H1 (cell line): Measurements from ENCODE around the gene SLC23A1. TPM values are rescaled to one million over a fixed set of nuclear protein-coding genes. Genes with fewer than 3 reads are reported as not detected.

Source experiments
- CTCF ChIA-PET: fragments of 300-600 bp; sonication (Branson Sonifier 250); formaldehyde crosslinking; loops from one replicate; lab custom pipeline; 2021; ENCODE audit not compliant: partially characterized antibody; lab: Charles Lee
- POLR2A ChIA-PET: fragments of 300-600 bp; sonication (Branson Sonifier 250); formaldehyde crosslinking; loops from one replicate; lab custom pipeline; 2021; ENCODE audit warnings: inconsistent platforms; ENCODE audit not compliant: partially characterized antibody; lab: Charles Lee
- DNase-seq, 2 experiments: peaks; one replicate each; pipeline versions ENCODE4 v3.0.0 to v3.0.0-alpha.2; 2010 to 2022; ENCODE audit warnings: low spot score in 2 of 2, low read depth in 1 of 2, mixed read lengths in 1 of 2
- FAIRE-seq: peaks from 2 replicates; lab custom pipeline; 2011; peaks lifted over from hg19 to GRCh38; lab: Jason Lieb, UNC
- H2AFZ ChIP-seq: 2 replicates; pipeline ENCODE4 v1.8.1; 2012; ENCODE audit warnings: low read length, inconsistent platforms
- H2AK5ac ChIP-seq: 2 replicates; pipeline ENCODE4 v1.6.1; 2013; ENCODE audit warnings: low read depth, low read length
- H2BK120ac ChIP-seq: replicated peaks from 2 replicates; pipeline ENCODE3; 2013; ENCODE audit warnings: low read depth, low read length, inconsistent platforms
- H2BK12ac ChIP-seq: 2 replicates; pipeline ENCODE4 v1.6.1; 2013; ENCODE audit warnings: low read depth, low read length
- H2BK15ac ChIP-seq: 2 replicates; pipeline ENCODE4 v1.6.1; 2013; ENCODE audit warnings: low read length
- H2BK20ac ChIP-seq: 2 replicates; pipeline ENCODE4 v1.6.1; 2013; ENCODE audit warnings: low read length
- H2BK5ac ChIP-seq: 2 replicates; pipeline ENCODE4 v1.6.1; 2013; ENCODE audit warnings: low read depth, low read length
- H3K14ac ChIP-seq: 2 replicates; pipeline ENCODE4 v1.6.1; 2013; ENCODE audit warnings: inconsistent platforms; ENCODE audit not compliant: insufficient read length
- H3K18ac ChIP-seq: 2 replicates; pipeline ENCODE4 v1.6.1; 2013; ENCODE audit warnings: low read length; ENCODE audit errors: extremely low read depth
- H3K23ac ChIP-seq: 2 replicates; pipeline ENCODE4 v1.6.1; 2013; ENCODE audit warnings: inconsistent platforms; ENCODE audit not compliant: insufficient read length
- H3K23me2 ChIP-seq: 2 replicates; pipeline ENCODE4 v1.6.1; 2013; ENCODE audit warnings: low read depth, low read length
- H3K27ac ChIP-seq: 2 replicates; pipeline ENCODE4 v1.6.1; 2011; ENCODE audit warnings: low read depth, low read length, inconsistent platforms
- H3K27me3 ChIP-seq, 4 experiments: replicated peaks in 1 of 4; 1 replicate in 1 of 4; 2 replicates in 3 of 4; pipeline versions ENCODE4 v1.6.1 to v1.8.1; 2011 to 2013; ENCODE audit warnings: low read length in 3 of 4, mild to moderate bottlenecking in 3 of 4, inconsistent platforms in 2 of 4, mixed read lengths in 2 of 4, moderate library complexity in 1 of 4; ENCODE audit not compliant: control insufficient read depth in 3 of 4, insufficient read depth in 3 of 4; ENCODE audit errors: extremely low read depth in 1 of 4
- H3K36me3 ChIP-seq, 4 experiments: 2 replicates each; pipeline versions ENCODE4 v1.6.1 to v1.8.1; 2011 to 2013; ENCODE audit warnings: mild to moderate bottlenecking in 4 of 4, low read length in 3 of 4, moderate library complexity in 2 of 4, control low read depth in 1 of 4, inconsistent platforms in 1 of 4; ENCODE audit not compliant: insufficient read depth in 4 of 4, control insufficient read depth in 2 of 4
- H3K4ac ChIP-seq: replicated peaks from 2 replicates; pipeline ENCODE3; 2013; ENCODE audit warnings: low read length, low read depth, mixed read lengths, inconsistent platforms; ENCODE audit not compliant: insufficient read length
- H3K4me1 ChIP-seq, 4 experiments: replicated peaks in 1 of 4; 1 replicate in 1 of 4; 2 replicates in 3 of 4; pipeline versions ENCODE4 v1.6.1 to v1.8.1; 2011 to 2013; ENCODE audit warnings: low read length in 3 of 4, inconsistent platforms in 2 of 4, mixed read lengths in 1 of 4; ENCODE audit not compliant: insufficient read depth in 4 of 4, control insufficient read depth in 3 of 4
- H3K4me2 ChIP-seq, 2 experiments: 2 replicates each; pipeline versions ENCODE4 v1.6.1 to v1.8.1; 2011 to 2013; ENCODE audit warnings: low read depth in 2 of 2, low read length in 2 of 2, control low read depth in 1 of 2, inconsistent platforms in 1 of 2, mild to moderate bottlenecking in 1 of 2; ENCODE audit not compliant: insufficient read depth in 1 of 2
- H3K4me3 ChIP-seq, 4 experiments: fragments of 200-600, 300-600 bp in 1 of 4; sonication (generic), shearing (Covaris generic), sonication (Bioruptor Twin) in 1 of 4; 2 replicates each; pipeline versions ENCODE4 v1.5.1 to v1.8.1; 2011 to 2016; ENCODE audit warnings: low read length in 4 of 4, low read depth in 3 of 4, control low read depth in 2 of 4, inconsistent platforms in 2 of 4, mild to moderate bottlenecking in 2 of 4, mixed read lengths in 1 of 4, moderate library complexity in 1 of 4; ENCODE audit not compliant: insufficient read depth in 2 of 4; ENCODE audit errors: extremely low read depth in 1 of 4
- H3K56ac ChIP-seq: replicated peaks from 2 replicates; pipeline ENCODE3; 2013; ENCODE audit warnings: low read depth, mild to moderate bottlenecking, mixed read lengths, low read length, inconsistent platforms; ENCODE audit not compliant: insufficient read length
- H3K79me1 ChIP-seq: 2 replicates; pipeline ENCODE4 v1.6.1; 2013; ENCODE audit warnings: low read depth, low read length, control low read depth
- H3K79me2 ChIP-seq, 2 experiments: 2 replicates each; pipeline versions ENCODE4 v1.6.1 to v1.8.1; 2012 to 2013; ENCODE audit warnings: low read length in 2 of 2, mild to moderate bottlenecking in 2 of 2, inconsistent platforms in 1 of 2; ENCODE audit not compliant: insufficient read depth in 2 of 2, control insufficient read depth in 1 of 2
- H3K9ac ChIP-seq, 4 experiments: replicated peaks in 1 of 4; 1 replicate in 1 of 4; 2 replicates in 3 of 4; pipeline versions ENCODE4 v1.6.1 to v1.8.1; 2011 to 2013; ENCODE audit warnings: low read depth in 3 of 4, low read length in 3 of 4, control low read depth in 2 of 4, mild to moderate bottlenecking in 2 of 4, moderate library complexity in 2 of 4, inconsistent platforms in 1 of 4; ENCODE audit errors: extremely low read depth in 1 of 4
- H3K9me3 ChIP-seq, 2 experiments: 2 replicates each; pipeline versions ENCODE4 v1.6.1 to v1.8.1; 2012 to 2013; ENCODE audit warnings: mild to moderate bottlenecking in 2 of 2, moderate library complexity in 2 of 2, control low read depth in 1 of 2, inconsistent platforms in 1 of 2, low read depth in 1 of 2, low read length in 1 of 2, mixed read lengths in 1 of 2; ENCODE audit not compliant: insufficient read depth in 2 of 2
- H4K20me1 ChIP-seq, 2 experiments: replicated peaks in 1 of 2; 2 replicates each; pipeline versions ENCODE3 to v1.8.1; 2011 to 2013; ENCODE audit warnings: inconsistent platforms in 2 of 2, low read length in 2 of 2, mild to moderate bottlenecking in 1 of 2; ENCODE audit not compliant: insufficient read depth in 2 of 2, control insufficient read depth in 1 of 2
- H4K5ac ChIP-seq: 2 replicates; pipeline ENCODE4 v1.6.1; 2013; ENCODE audit warnings: low read length, low read depth, mixed read lengths, inconsistent platforms; ENCODE audit not compliant: insufficient read length
- H4K8ac ChIP-seq: 2 replicates; pipeline ENCODE4 v1.8.0; 2013; ENCODE audit warnings: mild to moderate bottlenecking, moderate library complexity, low read length, inconsistent platforms; ENCODE audit not compliant: insufficient read depth; ENCODE audit errors: extremely low read depth
- H4K91ac ChIP-seq: replicated peaks from 2 replicates; pipeline ENCODE3; 2013; ENCODE audit warnings: low read length, mixed read lengths, inconsistent platforms; ENCODE audit not compliant: insufficient read length
- ATF3 ChIP-seq: IDR thresholded peaks from 2 replicates; pipeline ENCODE4 v1.6.1; 2011; ENCODE audit warnings: low read depth, mild to moderate bottlenecking, low read length; ENCODE audit not compliant: insufficient read depth
- BCL11A ChIP-seq, 2 experiments: IDR thresholded peaks; one replicate each; pipeline ENCODE4 v1.6.1; 2011; ENCODE audit warnings: low read depth in 2 of 2, low read length in 2 of 2, mild to moderate bottlenecking in 2 of 2
- CBX5 ChIP-seq: fragments of 300-800, 300-1000 bp; sonication (generic); IDR thresholded peaks from 2 replicates; pipeline ENCODE4 v1.7.1; 2016; ENCODE audit warnings: antibody characterized with exemption, low read length, low read depth
- CBX8 ChIP-seq: fragments of 300-800, 300-1000 bp; sonication (generic); IDR thresholded peaks from 2 replicates; pipeline ENCODE4 v1.7.1; 2016; ENCODE audit warnings: low read depth, low read length, borderline replicate concordance
- CEBPB ChIP-seq: IDR thresholded peaks from 2 replicates; pipeline ENCODE4 v1.6.1; 2012; ENCODE audit warnings: low read depth, low read length
- CTBP2 ChIP-seq: IDR thresholded peaks from 2 replicates; pipeline ENCODE4 v1.7.0; 2011; ENCODE audit warnings: borderline replicate concordance, mild to moderate bottlenecking, moderate library complexity, mixed read lengths, low read length; ENCODE audit not compliant: insufficient read depth, insufficient read length
- HDAC6 ChIP-seq: IDR thresholded peaks from one replicate; pipeline ENCODE4 v1.7.1; 2012; ENCODE audit warnings: low read depth, mild to moderate bottlenecking, inconsistent platforms, low read length, moderate library complexity
- KDM1A ChIP-seq: fragments of 200-600, 300-600 bp; sonication (generic); IDR thresholded peaks from 2 replicates; pipeline ENCODE4 v1.7.1; 2016; ENCODE audit warnings: mild to moderate bottlenecking, low read length, borderline replicate concordance
- KDM4A ChIP-seq: IDR thresholded peaks from one replicate; pipeline ENCODE4 v1.7.1; 2012; ENCODE audit warnings: low read depth, mild to moderate bottlenecking, moderate library complexity, low read length, inconsistent platforms; ENCODE audit not compliant: severe bottlenecking
- MAX ChIP-seq: IDR thresholded peaks from 2 replicates; pipeline ENCODE4 v1.6.1; 2012; ENCODE audit warnings: inconsistent platforms
- SAP30 ChIP-seq: fragments of 300-600 bp; sonication (generic); IDR thresholded peaks from 2 replicates; pipeline ENCODE4 v1.7.1; 2012; ENCODE audit warnings: low read length, moderate library complexity, mild to moderate bottlenecking, inconsistent platforms; ENCODE audit not compliant: insufficient read depth, insufficient replicate concordance
- SIN3A ChIP-seq, 2 experiments: IDR thresholded peaks in 1 of 2; conservative IDR thresholded peaks in 1 of 2; 2 replicates each; pipeline ENCODE4 v1.6.1; 2011 to 2012; ENCODE audit warnings: low read length in 2 of 2, improper control_type of control experiment in 1 of 2, low read depth in 1 of 2, mild to moderate bottlenecking in 1 of 2
- SP2 ChIP-seq: IDR thresholded peaks from 2 replicates; pipeline ENCODE4 v1.6.1; 2012; ENCODE audit warnings: mild to moderate bottlenecking, low read length, inconsistent platforms
- TAF1 ChIP-seq: IDR thresholded peaks from 2 replicates; pipeline ENCODE4 v1.6.1; 2011; ENCODE audit warnings: mild to moderate bottlenecking, low read depth, low read length
- polyA plus RNA-seq, 7 experiments: library from polyadenylated mRNA; depleted of rRNA in 3 of 7; stranded (reverse) in 5 of 7; unstranded in 2 of 7; fragments of >200 nt in 5 of 7; fragments of 200-250 nt in 2 of 7; gene quantifications; 1 replicate in 5 of 7; 2 replicates in 1 of 7; 4 replicates in 1 of 7; pipeline versions ENCODE4 v1.2.1 to v1.2.3, GENCODE V29; 2011 to 2013; ENCODE audit warnings: missing spikeins in 2 of 7, mixed read lengths in 2 of 7
- total RNA-seq: library from RNA; stranded (reverse); fragmentation: NEBNext Ultra II Directional; extraction: Animal tissue kit (Norgen Biotek cat#: 25700); gene quantifications from 2 replicates; pipeline ENCODE4 v1.2.1, GENCODE V29; 2021

The SLC23A1 gene
- total and polyA plus RNA-seq, 2 of the 8 experiments (the other 6 are each of a cell fraction or from before 2014, with no cell fraction given), result not detected

GRCh38 chr5:139415869-139416268 is 32.8 kb upstream of the SLC23A1 start:
- no peaks in the 10 kb centered on the region for H3K79me2 ChIP-seq
- CTCF ChIA-PET, result interaction anchor here (1.5 kb wide), 1 partner anchor 98 kb away, joined by 6 read pairs; no protein-coding TSS in a partner anchor
- DNase-seq (no peak), FAIRE-seq (no peak)
- no peak overlapping the region for H2BK15ac ChIP-seq
- no peak overlapping the region for H2AK5ac ChIP-seq
- no peak overlapping the region for H3K23ac ChIP-seq
- no peaks in the 10 kb centered on the region for H3K27me3 ChIP-seq
- no peak overlapping the region for H3K4me3 ChIP-seq
- peaks cover 4 to 9% (median 6%) of the 10 kb centered on the region in 4 experiments; a peak in 4 of 7 replicates for H3K4me1 ChIP-seq
- no peak overlapping the region for H3K9ac ChIP-seq
- H3K27ac ChIP-seq, result no peak overlapping the region
- no peaks in the 10 kb centered on the region for H3K9me3 ChIP-seq
- H2BK5ac ChIP-seq, result no peak overlapping the region
- no peak overlapping the region for H2BK20ac ChIP-seq
- H2AFZ ChIP-seq, result no peak overlapping the region
- no peaks in the 10 kb centered on the region for H3K79me1 ChIP-seq
- H4K5ac ChIP-seq, result no peak overlapping the region
- POLR2A ChIA-PET, result interaction anchor here (0.8 to 1.4 kb wide), 4 partner anchors 9 to 102 kb away, joined by 3 to 4 read pairs (median 4); no protein-coding TSS in a partner anchor
- peaks cover 2 to 21% (median 6%) of the 10 kb centered on the region in 4 experiments; a peak in 5 of 8 replicates for H3K36me3 ChIP-seq
- no peak overlapping the region for H3K18ac ChIP-seq
- no peaks in the 10 kb centered on the region for H3K23me2 ChIP-seq
- H4K20me1 ChIP-seq, result no peaks in the 10 kb centered on the region
- no peak overlapping the region for H2BK12ac ChIP-seq
- H2BK120ac ChIP-seq, result no peak overlapping the region
- H3K4me2 ChIP-seq, result no peak overlapping the region
- no peak overlapping the region for H4K91ac ChIP-seq
- no peak overlapping the region for H3K14ac ChIP-seq
- no peak overlapping the region for H3K4ac ChIP-seq
- no peak overlapping the region for H3K56ac ChIP-seq
- no peak overlapping the region for H4K8ac ChIP-seq
- no peak for TF ChIP-seq CTBP2
- TF ChIP-seq CEBPB, result no peak
- no peak for TF ChIP-seq KDM1A
- no peak for TF ChIP-seq CBX5
- TF ChIP-seq ATF3, result no peak
- no peak for TF ChIP-seq MAX
- no peak for TF ChIP-seq TAF1
- TF ChIP-seq SAP30, result no peak
- no peak for TF ChIP-seq CBX8
- TF ChIP-seq KDM4A, result no peak
- TF ChIP-seq SIN3A (conservative IDR thresholded peaks at IDR 0.05 in 1 of 2, IDR thresholded peaks at IDR 0.05 in 1 of 2; ENCODE audit: low read depth in 1 of 2, low read length in 2 of 2), result no peak
- TF ChIP-seq SP2, result no peak
- TF ChIP-seq HDAC6, result no peak
- TF ChIP-seq BCL11A (IDR thresholded peaks at IDR 0.05; ENCODE audit: low read depth in 2 of 2, low read length in 2 of 2), result no peak
